Caco-2 (cell line): Measurements from ENCODE around the gene PLXNC1. TPM values are rescaled to one million over a fixed set of nuclear protein-coding genes. Genes with fewer than 3 reads are reported as not detected.

ENCODE experiments used
- BruUV-seq: library from RNA; stranded (reverse); fragments of 400-500 nt; replicated peaks from 2 replicates; lab custom pipeline; 2021; lab: Mats Ljungman, UMichigan
- CTCF ChIA-PET: fragments of 300-600 bp; sonication (Branson Sonifier 250); formaldehyde crosslinking; loops from one replicate; lab custom pipeline; 2022; ENCODE audit warnings: antibody characterized with exemption; lab: Charles Lee
- POLR2A ChIA-PET: fragments of 300-600 bp; sonication (Branson Sonifier 250); formaldehyde crosslinking; loops from one replicate; lab custom pipeline; 2022; ENCODE audit warnings: antibody characterized with exemption; lab: Charles Lee
- DNase-seq, 2 experiments: peaks; one replicate each; pipeline versions ENCODE4 v3.0.0 to v3.0.0-alpha.2; 2020 to 2022
- H3K27me3 ChIP-seq: replicated peaks from 2 replicates; pipeline ENCODE4 v1.6.0; 2011; ENCODE audit warnings: low read length; ENCODE audit not compliant: control insufficient read depth, insufficient read depth
- H3K36me3 ChIP-seq: 2 replicates; pipeline ENCODE4 v1.5.1; 2011; ENCODE audit warnings: low read length; ENCODE audit not compliant: control insufficient read depth, insufficient read depth
- H3K4me1 ChIP-seq: fragments of 250-450 bp; sonication (Bioruptor Pico); 2 replicates; pipeline ENCODE4 v1.5.1; 2020; ENCODE audit warnings: mild to moderate bottlenecking
- H3K4me3 ChIP-seq: 2 replicates; pipeline ENCODE4 v1.5.1; 2011; ENCODE audit warnings: low read depth, mild to moderate bottlenecking, control low read depth, low read length
- H3K9me3 ChIP-seq: fragments of 250-450 bp; sonication (Bioruptor Pico); 2 replicates; pipeline ENCODE4 v1.5.1; 2020; ENCODE audit warnings: mild to moderate bottlenecking, moderate library complexity
- H3K27ac Mint-ChIP-seq: one replicate; pipeline ENCODE4 v1.8.0; 2022; ENCODE audit warnings: mixed read lengths; ENCODE audit not compliant: unreplicated experiment
- H3K27me3 Mint-ChIP-seq: one replicate; pipeline ENCODE4 v1.8.0; 2022; ENCODE audit warnings: mixed read lengths; ENCODE audit not compliant: insufficient read depth, unreplicated experiment
- H3K36me3 Mint-ChIP-seq: one replicate; pipeline ENCODE4 v1.8.0; 2022; ENCODE audit warnings: mild to moderate bottlenecking, mixed read lengths; ENCODE audit not compliant: insufficient read depth, unreplicated experiment
- H3K4me1 Mint-ChIP-seq: one replicate; pipeline ENCODE4 v1.8.0; 2022; ENCODE audit warnings: low read depth, mixed read lengths; ENCODE audit not compliant: unreplicated experiment
- H3K4me3 Mint-ChIP-seq: one replicate; pipeline ENCODE4 v1.8.0; 2022; ENCODE audit warnings: mild to moderate bottlenecking, moderate library complexity, mixed read lengths; ENCODE audit not compliant: unreplicated experiment
- H3K9me3 Mint-ChIP-seq: one replicate; pipeline ENCODE4 v1.8.0; 2022; ENCODE audit warnings: mixed read lengths; ENCODE audit not compliant: unreplicated experiment
- intact Hi-C: fragments of 100-400 bp; cut with micrococcal nuclease; formaldehyde crosslinking; loops from one replicate; pipeline ENCODE4 v1.10.0; 2022; ENCODE audit not compliant: unreplicated experiment
- total RNA-seq: library from RNA; stranded (reverse); gene quantifications from 2 replicates; pipeline ENCODE4 v1.2.3, GENCODE V29; 2022
- TF ChIP-seq, protein P1 (sequence below), 2 experiments: fragments of 200-600 bp in 1 of 2; IDR thresholded peaks; 1 replicate in 1 of 2; 2 replicates in 1 of 2; pipeline versions ENCODE4 v1.5.1 to v1.8.0; 2011 to 2022; ENCODE audit warnings: antibody characterized with exemption in 1 of 2, control low read depth in 1 of 2, inconsistent platforms in 1 of 2, low read depth in 1 of 2, low read length in 1 of 2, mild to moderate bottlenecking in 1 of 2, moderate library complexity in 1 of 2; ENCODE audit not compliant: insufficient read depth in 1 of 2, severe bottlenecking in 1 of 2, unreplicated experiment in 1 of 2

Gene PLXNC1
- total RNA-seq, 1 experiment from 2014 or later, result 41.3 TPM

DNA sequence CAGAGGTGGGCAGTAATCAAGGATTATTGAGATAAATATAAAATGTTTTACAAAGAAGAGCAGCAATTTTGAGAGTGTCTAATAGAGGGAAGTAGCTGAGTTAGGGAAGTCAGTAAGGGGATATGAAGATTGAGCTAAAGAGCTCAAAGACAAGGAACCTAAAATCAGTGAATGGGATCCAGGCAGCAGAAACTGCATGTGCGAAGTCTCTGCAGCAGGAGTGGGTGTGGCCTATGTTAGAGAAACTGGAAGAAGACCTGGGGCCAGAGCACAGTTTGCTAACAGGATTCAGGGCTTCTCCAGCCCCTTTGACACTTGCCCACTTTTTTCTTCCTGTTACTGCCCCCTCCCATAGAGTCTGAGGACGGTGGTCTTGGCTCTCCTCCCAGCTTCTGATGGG, 36.3 kb upstream of the PLXNC1 start:
- Histone ChIP-seq H3K4me3 (no peak overlapping the region), H3K4me1 (0 out of 2 replicates have a peak, but pooled peaks cover 5% of the 10 kb centered on the region), H3K27me3 (no peaks in the 10 kb centered on the region), H3K9me3 (peaks cover 3% of the 10 kb centered on the region; the same call in 1 of the 2 replicates), H3K36me3 (no peaks in the 10 kb centered on the region)
- H3K4me1 Mint-ChIP-seq, result no peaks in the 10 kb centered on the region
- ChIA-PET POLR2A (no interaction called here), CTCF (interaction anchor here (0.8 kb wide), 1 partner anchor 10 kb away, joined by 3 read pairs; no protein-coding TSS in a partner anchor)
- no peaks in the 10 kb centered on the region for H3K36me3 Mint-ChIP-seq
- H3K4me3 Mint-ChIP-seq, result no peak overlapping the region
- H3K9me3 Mint-ChIP-seq, result no peaks in the 10 kb centered on the region
- no TSS peak for BruUV-seq
- no peak overlapping the region for H3K27ac Mint-ChIP-seq
- intact Hi-C loops, result no loop called here
- TF ChIP-seq, protein P1, sequence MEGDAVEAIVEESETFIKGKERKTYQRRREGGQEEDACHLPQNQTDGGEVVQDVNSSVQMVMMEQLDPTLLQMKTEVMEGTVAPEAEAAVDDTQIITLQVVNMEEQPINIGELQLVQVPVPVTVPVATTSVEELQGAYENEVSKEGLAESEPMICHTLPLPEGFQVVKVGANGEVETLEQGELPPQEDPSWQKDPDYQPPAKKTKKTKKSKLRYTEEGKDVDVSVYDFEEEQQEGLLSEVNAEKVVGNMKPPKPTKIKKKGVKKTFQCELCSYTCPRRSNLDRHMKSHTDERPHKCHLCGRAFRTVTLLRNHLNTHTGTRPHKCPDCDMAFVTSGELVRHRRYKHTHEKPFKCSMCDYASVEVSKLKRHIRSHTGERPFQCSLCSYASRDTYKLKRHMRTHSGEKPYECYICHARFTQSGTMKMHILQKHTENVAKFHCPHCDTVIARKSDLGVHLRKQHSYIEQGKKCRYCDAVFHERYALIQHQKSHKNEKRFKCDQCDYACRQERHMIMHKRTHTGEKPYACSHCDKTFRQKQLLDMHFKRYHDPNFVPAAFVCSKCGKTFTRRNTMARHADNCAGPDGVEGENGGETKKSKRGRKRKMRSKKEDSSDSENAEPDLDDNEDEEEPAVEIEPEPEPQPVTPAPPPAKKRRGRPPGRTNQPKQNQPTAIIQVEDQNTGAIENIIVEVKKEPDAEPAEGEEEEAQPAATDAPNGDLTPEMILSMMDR (IDR thresholded peaks at IDR 0.05; ENCODE audit: insufficient read depth in 1 of 2, low read depth in 1 of 2, low read length in 1 of 2, severe bottlenecking in 1 of 2, unreplicated experiment in 1 of 2), result no peak
- no peak for DNase-seq
- no peaks in the 10 kb centered on the region for H3K27me3 Mint-ChIP-seq

DNA sequence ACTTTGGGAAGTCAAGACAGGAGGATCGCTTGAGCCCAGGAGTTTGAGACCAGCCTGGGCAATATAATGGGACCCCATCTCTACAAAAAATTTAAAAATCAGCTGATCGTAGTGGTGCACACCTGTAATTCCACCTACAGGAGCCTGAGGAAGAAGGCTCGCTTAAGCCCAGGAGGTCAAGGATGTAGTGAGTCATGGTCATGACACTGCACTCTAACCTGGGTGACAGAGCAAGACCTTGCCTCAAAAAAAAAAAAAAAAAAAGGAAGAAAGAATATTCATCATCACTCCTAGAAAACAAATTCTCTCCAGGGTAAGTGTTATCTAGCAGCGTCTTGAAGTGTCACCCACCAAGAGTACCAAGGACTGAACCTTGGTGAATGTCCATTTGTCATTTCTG, 34.2 kb upstream of the PLXNC1 start:
- Mint-ChIP-seq H3K27me3 (no peaks in the 10 kb centered on the region), H3K27ac (no peak overlapping the region), H3K9me3 (no peaks in the 10 kb centered on the region), H3K4me1 (no peaks in the 10 kb centered on the region), H3K36me3 (no peaks in the 10 kb centered on the region), H3K4me3 (no peak overlapping the region)
- DNase-seq, result no peak
- POLR2A ChIA-PET, result no interaction called here
- TF ChIP-seq, protein P1 (IDR thresholded peaks at IDR 0.05; ENCODE audit: insufficient read depth in 1 of 2, low read depth in 1 of 2, low read length in 1 of 2, severe bottlenecking in 1 of 2, unreplicated experiment in 1 of 2), result no peak
- CTCF ChIA-PET, result interaction anchor here (0.6 kb wide), 1 partner anchor 777 kb away, joined by 4 read pairs; no protein-coding TSS in a partner anchor
- Histone ChIP-seq H3K4me1 (0 out of 2 replicates have a peak, but pooled peaks cover 4% of the 10 kb centered on the region), H3K27me3 (no peaks in the 10 kb centered on the region), H3K4me3 (no peak overlapping the region), H3K9me3 (peaks cover 3% of the 10 kb centered on the region; the same call in 1 of the 2 replicates), H3K36me3 (no peaks in the 10 kb centered on the region)
- no TSS peak for BruUV-seq
- intact Hi-C loops, result no loop called here

DNA sequence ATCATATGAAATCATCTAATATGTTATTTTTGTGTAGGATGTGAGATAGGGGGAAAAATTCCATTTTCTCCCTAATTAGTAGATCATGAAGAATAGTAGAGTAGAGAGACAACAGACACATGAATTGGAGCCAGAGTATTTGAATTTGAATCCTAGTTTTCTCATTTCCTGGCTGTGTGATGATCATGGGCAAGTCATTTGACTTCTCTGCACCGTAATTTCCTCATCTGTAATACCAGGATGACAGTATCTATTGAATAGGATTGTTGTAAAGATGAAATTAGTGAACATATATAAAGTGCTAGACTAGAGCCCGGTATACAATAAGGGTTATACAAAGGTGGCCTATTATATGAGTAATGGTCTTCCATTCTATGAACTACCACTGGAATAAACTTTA, 32.2 kb upstream of the PLXNC1 start:
- no TSS peak for BruUV-seq
- Histone ChIP-seq H3K27me3 (no peaks in the 10 kb centered on the region), H3K4me1 (no peaks in the 10 kb centered on the region), H3K9me3 (peaks cover 3% of the 10 kb centered on the region; the same call in 1 of the 2 replicates), H3K36me3 (no peaks in the 10 kb centered on the region), H3K4me3 (no peak overlapping the region)
- no peak for DNase-seq
- intact Hi-C loops, result no loop called here
- no peak overlapping the region for H3K27ac Mint-ChIP-seq
- TF ChIP-seq, protein P1 (IDR thresholded peaks at IDR 0.05; ENCODE audit: insufficient read depth in 1 of 2, low read depth in 1 of 2, low read length in 1 of 2, severe bottlenecking in 1 of 2, unreplicated experiment in 1 of 2), result no peak
- no peaks in the 10 kb centered on the region for H3K4me1 Mint-ChIP-seq
- no peaks in the 10 kb centered on the region for H3K36me3 Mint-ChIP-seq
- H3K4me3 Mint-ChIP-seq, result no peak overlapping the region
- ChIA-PET POLR2A (no interaction called here), CTCF (no interaction called here)
- no peaks in the 10 kb centered on the region for H3K9me3 Mint-ChIP-seq
- no peaks in the 10 kb centered on the region for H3K27me3 Mint-ChIP-seq
